HG03066 (cell line): ENCODE results near the gene C5orf24.
A peak's percentile ranks its signal among the peaks of the same experiment; 100 is the strongest.
"Not testable (repeated sequence)": the region's sequence is repeated elsewhere in the genome, so short reads cannot be mapped to it uniquely, and the experiment has no call there.

ENCODE experiments used
- ATAC-seq: cut with Tn5 transposase; IDR thresholded peaks from one replicate; pipeline ENCODE4 v1.9.1; 2021; ENCODE audit warnings: low read depth; ENCODE audit not compliant: unreplicated experiment

The C5orf24 gene

GRCh38 chr5:134851307-134851923 lies 5.6 kb downstream of the C5orf24 start:
- ATAC-seq, result no peak

GRCh38 chr5:134856465-134856864 lies 10.7 kb downstream of the C5orf24 start:
- ATAC-seq, result not testable (repeated sequence)

GRCh38 chr5:134857401-134857800 lies 11.6 kb downstream of the C5orf24 start:
- no peak for ATAC-seq

GRCh38 chr5:134864707-134865106 lies 18.9 kb downstream of the C5orf24 start:
- ATAC-seq, result no peak

- no peak for ATAC-seq
Measured at GRCh38 chr5:134873494-134873893, 27.7 kb downstream of the C5orf24 start.

GRCh38 chr5:134873987-134874830 lies 28.4 kb downstream of the C5orf24 start, which contains the start of gene TXNDC15:
TSS of gene TXNDC15 (plus strand) at chr5:134874371. CDS start at chr5:134874428, 57 bp downstream.
- ATAC-seq, result peak; percentile 75

- peak; percentile 31 for ATAC-seq
Measured at GRCh38 chr5:134874831-134875655, 29.3 kb downstream of the C5orf24 start.

GRCh38 chr5:134877159-134877558 lies 31.4 kb downstream of the C5orf24 start:
- ATAC-seq, result peak; percentile 39

GRCh38 chr5:134878403-134878802 lies 32.6 kb downstream of the C5orf24 start:
- no peak for ATAC-seq

- no peak for ATAC-seq
Measured at GRCh38 chr5:134879456-134879855, 33.7 kb downstream of the C5orf24 start.

GRCh38 chr5:134880937-134881336 lies 35.2 kb downstream of the C5orf24 start:
- ATAC-seq, result not testable (repeated sequence)

- ATAC-seq, result not testable (repeated sequence)
Measured at GRCh38 chr5:134881711-134882110, 35.9 kb downstream of the C5orf24 start.

- ATAC-seq, result no peak
Measured at GRCh38 chr5:134887593-134888159, 41.9 kb downstream of the C5orf24 start.

- ATAC-seq, result no peak
Measured at GRCh38 chr5:134889335-134889734, 43.6 kb downstream of the C5orf24 start.

GRCh38 chr5:134891473-134891872 lies 45.7 kb downstream of the C5orf24 start:
- ATAC-seq, result no peak

GRCh38 chr5:134892282-134892681 lies 46.5 kb downstream of the C5orf24 start:
- no peak for ATAC-seq

- ATAC-seq, result no peak
Measured at GRCh38 chr5:134892926-134893325, 47.2 kb downstream of the C5orf24 start.

- ATAC-seq, result no peak
Measured at GRCh38 chr5:134893748-134894505, 48.2 kb downstream of the C5orf24 start.

GRCh38 chr5:134902071-134902801 lies 56.5 kb downstream of the C5orf24 start:
- peak; percentile 25 for ATAC-seq
